Body of pancreas (tissue), 4 donors: ENCODE data around the gene C19orf47. TPM values are rescaled to one million over a fixed set of nuclear protein-coding genes. Genes with fewer than 3 reads are reported as not detected.
A peak's percentile ranks its signal among the peaks of the same experiment; 100 is the strongest.

Experiments used
- ATAC-seq: fragments of 150-250 bp; one replicate; pipeline ENCODE4 v1.9.1; 2016
- DNase-seq, 4 donors: peaks; one replicate each; pipeline ENCODE4 v3.0.0-alpha.2; 2019
- H3K27ac ChIP-seq, 4 donors: fragments of 200-600 bp; sonication (generic); 1 replicate in 3 of 4; 2 replicates in 1 of 4; pipeline versions ENCODE4 v1.5.1 to v1.6.1; 2016 to 2019; ENCODE audit warnings: mild to moderate bottlenecking in 1 of 4, mixed read lengths in 1 of 4, moderate library complexity in 1 of 4
- H3K27me3 ChIP-seq, 2 donors: fragments of 200-600 bp; sonication (generic); one replicate each; pipeline ENCODE4 v1.6.0; 2016; ENCODE audit warnings: mild to moderate bottlenecking in 1 of 2
- H3K36me3 ChIP-seq, 2 donors: fragments of 200-600 bp; sonication (generic); replicated peaks in 1 of 2; 2 replicates each; pipeline ENCODE4 v1.5.1; 2016; ENCODE audit warnings: low read depth in 2 of 2; ENCODE audit not compliant: insufficient read depth in 1 of 2
- H3K4me1 ChIP-seq: fragments of 200-600 bp; sonication (generic); one replicate; pipeline ENCODE4 v1.6.0; 2016
- H3K4me3 ChIP-seq, 2 donors: fragments of 200-600 bp; sonication (generic); 1 replicate in 1 of 2; 2 replicates in 1 of 2; pipeline ENCODE4 v1.5.1; 2016 to 2019
- H3K9me3 ChIP-seq, 3 donors: fragments of 200-600 bp; sonication (generic); 1 replicate in 2 of 3; 2 replicates in 1 of 3; pipeline ENCODE4 v1.5.1; 2016
- CTCF ChIP-seq, 7 experiments: fragments of 450-650 bp in 4 of 7; fragments of 200-600 bp in 3 of 7; sonication (generic) in 3 of 7; IDR thresholded peaks; one replicate each; pipeline ENCODE4 v1.5.1; 2016 to 2019; ENCODE audit warnings: antibody characterized with exemption in 7 of 7
- POLR2A ChIP-seq, 3 donors: fragments of 450-650 bp; IDR thresholded peaks; one replicate each; pipeline ENCODE4 v1.6.1; 2016; ENCODE audit warnings: antibody characterized with exemption in 3 of 3, mild to moderate bottlenecking in 2 of 3
- WGBS, 2 donors: methylation state at CpG; one replicate each; pipeline ENCODE4 v1.1.5; 2017; 5-methylcytosine and 5-hydroxymethylcytosine counted together
- intact Hi-C: fragments of 100-400 bp; cut with DNase I; formaldehyde crosslinking; loops from one replicate; pipeline ENCODE4 v1.15.1; 2023
- total RNA-seq, 2 donors: library from RNA; depleted of rRNA; stranded (reverse); fragments of >200 nt; gene quantifications; one replicate each; pipeline ENCODE4 v1.1.0, GENCODE V29; 2016

C19orf47 gene
- total RNA-seq, 2 donors from 2014 or later: 3.9 to 19.8 TPM

GRCh38 chr19:40394816-40395210, 46.6 kb upstream of the C19orf47 start:
- TF ChIP-seq CTCF (IDR thresholded peaks at IDR 0.05) (no peak), POLR2A (IDR thresholded peaks at IDR 0.05) (no peak)
- no peak for ATAC-seq
- DNase-seq: no peak
- H3K4me1 ChIP-seq: no peaks in the 10 kb centered on the region
- no peak overlapping the region for H3K27ac ChIP-seq
- H3K9me3 ChIP-seq: no peaks in the 10 kb centered on the region
- H3K36me3 ChIP-seq: no peaks in the 10 kb centered on the region
- 0 to 69% methylated on average over 1 to 13 of the region's 13 CpGs for WGBS, 2 donors
- intact Hi-C loops: no loop called here
- H3K4me3 ChIP-seq: no peak overlapping the region
- H3K27me3 ChIP-seq: no peaks in the 10 kb centered on the region

GRCh38 chr19:40393894-40394815, 46.0 kb upstream of the C19orf47 start:
- no peak for DNase-seq
- no peaks in the 10 kb centered on the region for H3K4me1 ChIP-seq
- intact Hi-C loops: no loop called here
- H3K27ac ChIP-seq: no peak overlapping the region
- no peaks in the 10 kb centered on the region for H3K36me3 ChIP-seq
- H3K4me3 ChIP-seq: no peak overlapping the region
- no peak for ATAC-seq
- 76 to 81% methylated on average over 15 to 29 of the region's 41 CpGs for WGBS, 2 donors
- H3K9me3 ChIP-seq: no peaks in the 10 kb centered on the region
- TF ChIP-seq CTCF (IDR thresholded peaks at IDR 0.05): no peak
- no peak for TF ChIP-seq POLR2A (IDR thresholded peaks at IDR 0.05)
- H3K27me3 ChIP-seq: no peaks in the 10 kb centered on the region

- intact Hi-C loops: no loop called here
- Histone ChIP-seq H3K4me3 (no peak overlapping the region), H3K27ac (no peak overlapping the region), H3K36me3 (no peaks in the 10 kb centered on the region), H3K9me3 (no peaks in the 10 kb centered on the region), H3K27me3 (no peaks in the 10 kb centered on the region), H3K4me1 (no peaks in the 10 kb centered on the region)
- WGBS, 2 donors: 38 to 39% methylated on average over 7 to 9 of the region's 9 CpGs
- ATAC-seq: no peak
- TF ChIP-seq CTCF (IDR thresholded peaks at IDR 0.05): peak in 4 of 7 experiments; percentile 15 to 36 (median 20)
- TF ChIP-seq POLR2A (IDR thresholded peaks at IDR 0.05): no peak
- DNase-seq: peak in 3 of 4 donors; percentile 25 to 38 (median 33)
Observed at GRCh38 chr19:40392894-40393517, 44.8 kb upstream of the C19orf47 start.

- no peaks in the 10 kb centered on the region for H3K9me3 ChIP-seq
- H3K4me3 ChIP-seq: no peak overlapping the region
- no peaks in the 10 kb centered on the region for H3K4me1 ChIP-seq
- H3K36me3 ChIP-seq: no peaks in the 10 kb centered on the region
- DNase-seq: no peak
- H3K27me3 ChIP-seq: no peaks in the 10 kb centered on the region
- WGBS, 2 donors: 78 to 88% methylated on average over 8 of the region's 8 CpGs
- no peak for ATAC-seq
- TF ChIP-seq POLR2A (IDR thresholded peaks at IDR 0.05) (no peak), CTCF (IDR thresholded peaks at IDR 0.05) (no peak)
- no peak overlapping the region for H3K27ac ChIP-seq
- intact Hi-C loops: no loop called here
Observed at GRCh38 chr19:40392123-40392522, 43.9 kb upstream of the C19orf47 start.
